GM19467 (cell line): ENCODE measurements around the gene STEAP1.
A peak's percentile ranks its signal among the peaks of the same experiment; 100 is the strongest.
"Not testable (repeated sequence)": the region's sequence is repeated elsewhere in the genome, so short reads cannot be mapped to it uniquely, and the experiment has no call there.

Source experiments
- ATAC-seq: cut with Tn5 transposase; IDR thresholded peaks from one replicate; pipeline ENCODE4 v1.9.1; 2021; ENCODE audit warnings: mild to moderate bottlenecking, moderate library complexity; ENCODE audit not compliant: unreplicated experiment

The STEAP1 gene

GRCh38 chr7:90153943-90154771, at the start of gene STEAP1:
Gene STEAP1 (plus strand): TSS chr7:90154469. CDS start chr7:90159789, 5,320 bp downstream.
- peak; percentile 96 for ATAC-seq

GRCh38 chr7:90114972-90115371, 39.3 kb upstream of the STEAP1 start:
- not testable (repeated sequence) for ATAC-seq

- not testable (repeated sequence) for ATAC-seq
These were observed 35.6 kb upstream of the STEAP1 start for GRCh38 chr7:90118551-90119177.

GRCh38 chr7:90119178-90119971, 34.9 kb upstream of the STEAP1 start:
- no peak for ATAC-seq

GRCh38 chr7:90120205-90120604, 34.1 kb upstream of the STEAP1 start:
- not testable (repeated sequence) for ATAC-seq

- ATAC-seq: not testable (repeated sequence)
These were observed 22.5 kb upstream of the STEAP1 start for GRCh38 chr7:90131746-90132145.

GRCh38 chr7:90147079-90147960, 6.9 kb upstream of the STEAP1 start:
- not testable (repeated sequence) for ATAC-seq

GRCh38 chr7:90149428-90149827, 4.8 kb upstream of the STEAP1 start:
- ATAC-seq: not testable (repeated sequence)

- ATAC-seq: not testable (repeated sequence)
These were observed 2.4 kb upstream of the STEAP1 start for GRCh38 chr7:90151884-90152283.

GRCh38 chr7:90152642-90153253, 1.5 kb upstream of the STEAP1 start:
- not testable (repeated sequence) for ATAC-seq

- no peak for ATAC-seq
These were observed 937 bp downstream of the STEAP1 start for GRCh38 chr7:90155206-90155605.

GRCh38 chr7:90157331-90157730, 3.1 kb downstream of the STEAP1 start:
- ATAC-seq: not testable (repeated sequence)

- not testable (repeated sequence) for ATAC-seq
These were observed 3.6 kb downstream of the STEAP1 start for GRCh38 chr7:90157761-90158350.

GRCh38 chr7:90163534-90163933, 9.3 kb downstream of the STEAP1 start:
- no peak for ATAC-seq

GRCh38 chr7:90165724-90166123, 11.5 kb downstream of the STEAP1 start:
- ATAC-seq: no peak

- ATAC-seq: no peak
These were observed 11.9 kb downstream of the STEAP1 start for GRCh38 chr7:90166153-90166552.

- no peak for ATAC-seq
These were observed 13.1 kb downstream of the STEAP1 start for GRCh38 chr7:90167361-90167760.

GRCh38 chr7:90169891-90170290, 15.6 kb downstream of the STEAP1 start:
- no peak for ATAC-seq

GRCh38 chr7:90172121-90172520, 17.9 kb downstream of the STEAP1 start:
- ATAC-seq: no peak

GRCh38 chr7:90172624-90173023, 18.4 kb downstream of the STEAP1 start:
- no peak for ATAC-seq
